Fibroblast of villous mesenchyme (primary cell): Measurements from ENCODE around the gene PAIP2. TPM values are rescaled to one million over a fixed set of nuclear protein-coding genes. Genes with fewer than 3 reads are reported as not detected.
A peak's percentile ranks its signal among the peaks of the same experiment; 100 is the strongest.

ENCODE experiments used
- DNase-seq: peaks from one replicate; pipeline ENCODE4 v3.0.0-alpha.2; 2010; ENCODE audit warnings: low read depth
- H3K4me3 ChIP-seq: 2 replicates; pipeline ENCODE4 v1.5.1; 2011; ENCODE audit warnings: low read depth, mild to moderate bottlenecking, low read length
- total RNA-seq: library from RNA; depleted of rRNA; stranded (reverse); fragments of >200 nt; gene quantifications from 2 replicates; pipeline ENCODE4 v1.2.3, GENCODE V29; 2012
- TF ChIP-seq, protein P1 (sequence below): IDR thresholded peaks from 2 replicates; pipeline ENCODE4 v1.5.1; 2012; ENCODE audit warnings: low read depth, mild to moderate bottlenecking, low read length; ENCODE audit not compliant: insufficient read depth

Gene PAIP2
- total RNA-seq, 1 donor = 56.1 TPM

DNA sequence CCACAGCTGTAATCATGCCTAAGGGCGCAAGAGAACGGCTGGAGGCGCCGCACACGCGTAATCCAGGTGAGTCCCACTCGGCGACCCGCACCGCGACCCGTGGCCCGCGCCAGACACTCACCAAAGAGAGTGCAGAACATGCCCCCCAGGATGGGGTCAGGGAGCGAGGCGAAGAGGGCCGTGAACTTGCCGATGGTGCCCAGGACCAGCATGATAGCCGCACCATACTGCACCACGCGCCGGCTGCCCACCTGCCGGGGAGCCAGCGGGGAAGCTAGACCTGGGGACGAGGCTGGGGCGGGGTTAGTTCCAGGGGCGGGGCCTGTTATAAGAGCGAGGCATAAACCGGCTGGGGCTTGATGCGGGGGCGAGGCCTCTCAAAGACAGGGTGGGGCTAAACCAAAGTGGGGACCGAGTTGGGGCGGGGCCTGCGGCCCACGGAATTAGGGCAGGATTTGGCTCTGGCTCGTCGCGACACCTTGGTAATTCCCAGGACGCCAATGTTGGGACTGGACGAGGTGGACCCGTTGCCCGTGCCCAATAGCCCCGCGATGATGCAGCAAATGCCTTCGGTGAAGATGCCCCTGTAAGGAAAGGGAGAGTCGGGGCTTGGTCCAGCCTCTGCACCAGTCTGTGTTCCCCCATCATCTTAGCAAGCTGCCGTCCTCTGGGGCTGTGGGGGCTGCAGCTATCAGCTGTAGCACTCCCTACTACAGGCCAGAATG, 36.6 kb downstream of the PAIP2 start:
- DNase-seq = no peak
- no peak overlapping the region for H3K4me3 ChIP-seq
- TF ChIP-seq, protein P1, sequence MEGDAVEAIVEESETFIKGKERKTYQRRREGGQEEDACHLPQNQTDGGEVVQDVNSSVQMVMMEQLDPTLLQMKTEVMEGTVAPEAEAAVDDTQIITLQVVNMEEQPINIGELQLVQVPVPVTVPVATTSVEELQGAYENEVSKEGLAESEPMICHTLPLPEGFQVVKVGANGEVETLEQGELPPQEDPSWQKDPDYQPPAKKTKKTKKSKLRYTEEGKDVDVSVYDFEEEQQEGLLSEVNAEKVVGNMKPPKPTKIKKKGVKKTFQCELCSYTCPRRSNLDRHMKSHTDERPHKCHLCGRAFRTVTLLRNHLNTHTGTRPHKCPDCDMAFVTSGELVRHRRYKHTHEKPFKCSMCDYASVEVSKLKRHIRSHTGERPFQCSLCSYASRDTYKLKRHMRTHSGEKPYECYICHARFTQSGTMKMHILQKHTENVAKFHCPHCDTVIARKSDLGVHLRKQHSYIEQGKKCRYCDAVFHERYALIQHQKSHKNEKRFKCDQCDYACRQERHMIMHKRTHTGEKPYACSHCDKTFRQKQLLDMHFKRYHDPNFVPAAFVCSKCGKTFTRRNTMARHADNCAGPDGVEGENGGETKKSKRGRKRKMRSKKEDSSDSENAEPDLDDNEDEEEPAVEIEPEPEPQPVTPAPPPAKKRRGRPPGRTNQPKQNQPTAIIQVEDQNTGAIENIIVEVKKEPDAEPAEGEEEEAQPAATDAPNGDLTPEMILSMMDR = no peak

DNA sequence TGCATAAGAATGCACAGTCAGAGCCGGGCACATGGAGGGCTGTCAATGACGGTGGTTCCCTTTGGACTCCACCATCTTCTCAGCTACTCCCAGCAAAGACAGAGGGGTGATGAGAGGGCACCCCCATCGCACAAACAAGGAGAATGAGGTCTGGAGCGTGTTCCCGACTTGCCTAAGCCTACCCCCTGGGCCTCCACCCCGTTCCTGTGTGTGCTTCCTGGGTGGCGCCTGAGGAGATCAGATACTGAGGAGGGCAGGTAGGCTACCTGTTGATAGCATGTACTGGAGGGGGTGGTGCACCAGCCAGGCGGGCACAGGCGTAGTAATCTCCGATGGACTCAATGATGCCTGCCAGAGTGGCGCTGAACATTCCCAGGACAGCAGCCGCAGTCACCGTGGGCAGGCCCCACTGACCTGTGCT, 37.3 kb downstream of the PAIP2 start:
- DNase-seq = no peak
- TF ChIP-seq, protein P1 = no peak

DNA sequence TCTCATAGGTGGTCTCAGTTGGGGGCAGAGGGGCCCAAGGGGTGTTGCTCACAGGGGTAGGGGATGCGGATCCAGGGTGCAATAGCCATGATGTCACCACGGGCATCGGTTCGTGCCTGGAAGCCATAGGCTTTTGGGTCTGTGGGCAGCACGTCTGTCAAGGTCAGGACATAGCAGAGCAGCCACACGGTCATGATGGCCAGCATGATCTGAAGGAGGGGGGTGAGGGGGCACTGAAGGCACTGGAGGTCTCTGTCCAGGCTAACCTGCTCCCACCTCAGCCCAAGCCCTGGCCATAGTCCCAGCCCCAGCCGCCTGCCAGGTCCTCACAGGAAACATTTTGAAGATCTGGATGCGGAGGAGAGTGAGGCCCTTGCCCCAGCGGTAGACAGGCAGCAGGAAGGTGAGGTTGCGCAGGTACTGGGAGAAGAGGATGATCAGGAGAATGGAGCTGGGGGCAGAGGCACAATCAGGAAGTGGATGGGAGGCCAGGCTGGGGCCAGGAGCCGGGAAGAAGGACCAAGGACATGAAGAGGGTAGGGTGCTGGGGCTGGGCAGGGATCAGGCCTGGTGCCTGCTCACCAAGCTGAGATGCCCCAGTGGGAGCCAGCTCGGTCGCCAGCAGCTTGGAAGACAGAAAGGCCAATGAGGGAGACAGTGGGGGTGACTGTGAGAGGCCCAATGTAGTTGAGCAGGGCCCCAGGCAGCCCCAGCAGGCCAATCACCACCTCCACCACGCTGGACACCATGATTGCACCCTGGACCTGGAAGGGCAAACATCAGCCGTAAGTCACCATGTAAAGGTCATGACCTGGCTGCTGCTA, 38.2 kb downstream of the PAIP2 start:
- no peak for DNase-seq
- H3K4me3 ChIP-seq = no peak overlapping the region
- TF ChIP-seq, protein P1 = no peak

More for the DNA sequence above, 37.3 kb downstream of the PAIP2 start:
- no peak overlapping the region for H3K4me3 ChIP-seq

DNA sequence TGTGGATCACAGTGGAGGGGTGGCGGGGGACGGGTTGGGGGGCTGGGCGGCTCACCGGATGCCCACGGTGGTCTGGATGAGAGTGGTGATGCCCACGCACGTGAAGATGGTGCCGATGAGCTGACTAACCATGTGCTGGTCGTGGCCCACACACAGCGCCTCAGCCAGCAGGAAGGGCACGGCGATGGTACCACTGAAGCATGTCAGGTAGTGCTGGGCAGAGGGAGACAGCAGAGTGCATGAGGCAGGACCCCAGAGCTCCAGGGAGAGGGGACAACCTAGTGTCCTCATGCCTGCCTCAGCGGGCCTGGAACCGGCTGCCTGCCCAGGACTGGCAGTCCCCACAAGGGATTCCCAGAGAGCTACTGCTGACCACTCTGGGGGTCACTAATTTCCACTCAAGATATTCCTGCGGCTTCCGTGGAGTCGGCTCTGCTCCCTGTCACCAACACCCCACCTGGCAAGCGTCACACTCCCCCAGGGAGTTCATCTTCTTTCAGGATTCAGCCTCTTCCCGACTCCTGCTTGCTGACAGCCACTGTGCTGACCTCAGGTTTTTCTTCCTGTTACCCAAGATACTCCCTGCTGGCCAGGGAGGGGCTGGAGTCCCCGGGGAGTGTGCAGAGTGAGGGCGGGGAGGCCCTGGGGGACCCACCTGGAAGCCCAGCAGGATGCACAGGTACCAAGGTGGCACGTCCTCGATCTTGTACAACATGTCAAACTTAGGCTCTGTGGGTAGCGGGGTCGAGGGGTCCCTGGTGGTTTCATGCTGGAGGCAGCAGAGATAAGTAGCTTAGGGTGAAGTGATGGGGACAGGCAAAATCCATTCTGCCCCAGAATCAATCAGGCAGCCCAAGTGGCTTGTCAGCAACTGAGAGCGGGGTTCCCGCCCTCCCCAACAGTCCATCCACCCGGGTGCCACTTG, 40.4 kb downstream of the PAIP2 start:
- no peak overlapping the region for H3K4me3 ChIP-seq
- DNase-seq = no peak
- TF ChIP-seq, protein P1 = no peak

DNA sequence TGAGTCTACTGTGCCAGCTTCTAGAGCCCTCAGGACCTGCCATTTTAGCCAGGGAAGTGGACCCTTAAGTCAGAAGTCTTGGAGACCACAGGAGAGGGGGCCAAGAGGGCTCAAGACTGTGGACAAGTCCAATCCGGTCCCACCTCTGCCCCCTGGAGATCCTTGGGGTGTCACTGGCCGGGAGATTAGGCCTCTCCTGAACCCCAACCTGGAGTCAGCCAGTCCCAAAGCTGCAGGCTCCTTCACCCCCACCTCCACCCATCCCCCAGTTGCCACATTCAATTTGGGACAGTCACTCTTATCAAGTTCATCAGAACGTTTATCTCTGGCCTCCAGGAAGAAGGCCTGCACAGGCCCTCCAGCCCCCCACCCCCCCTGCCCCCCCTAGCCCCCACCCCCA, 41.2 kb downstream of the PAIP2 start:
- TF ChIP-seq, protein P1 = no peak
- no peak for DNase-seq
- H3K4me3 ChIP-seq = no peak overlapping the region

DNA sequence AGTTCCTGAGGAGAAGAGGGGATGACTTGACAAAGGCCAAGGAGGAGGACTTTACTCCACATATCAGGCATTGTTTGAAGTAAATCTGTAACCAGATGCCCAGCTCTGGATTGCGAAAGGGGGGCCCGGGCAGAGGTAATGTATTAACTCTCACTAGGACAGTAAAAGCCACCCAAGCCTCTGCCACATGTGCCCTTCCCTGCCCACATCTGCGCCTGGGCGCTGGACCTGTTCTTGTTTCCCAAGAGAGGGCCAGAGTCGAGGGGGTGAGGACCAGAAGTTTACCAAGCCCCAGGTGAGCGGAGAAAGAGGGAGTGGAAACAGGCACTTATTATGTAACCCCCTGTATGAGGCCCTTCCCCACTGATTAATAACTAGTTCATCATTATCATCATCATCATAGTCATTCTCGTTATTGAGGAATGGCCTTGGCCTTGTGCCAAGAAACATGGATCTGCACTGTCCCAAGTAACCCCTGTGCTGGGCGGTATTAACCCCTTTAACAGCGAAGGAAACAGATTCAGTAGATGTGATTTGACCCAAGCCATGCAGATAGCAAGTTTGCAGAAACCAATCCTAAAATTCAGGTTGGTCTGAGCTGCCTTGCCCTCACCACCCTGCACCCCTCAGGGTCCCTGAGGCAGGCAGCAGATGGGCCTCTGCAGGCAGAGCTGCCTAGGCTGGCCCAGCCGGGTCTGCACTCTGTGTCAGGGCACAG, 41.8 kb downstream of the PAIP2 start, which contains the start of gene SLC23A1:
SLC23A1 (minus strand) TSS at position 23 of the 718 bp plus-strand sequence. CDS start 44 bp downstream, outside the sequence.
- DNase-seq = peak; percentile 53
- TF ChIP-seq, protein P1 = no peak
- no peak within 1 kb of the TSS for H3K4me3 ChIP-seq
